HepG2 (cell line): ENCODE data around the gene CFAP54. TPM values are rescaled to one million over a fixed set of nuclear protein-coding genes. Genes with fewer than 3 reads are reported as not detected.

ENCODE experiments used
- ATAC-seq: fragments of 200-7000 bp; cut with Tn5 transposase; 3 replicates; pipeline ENCODE4 v1.9.1; 2020; ENCODE audit warnings: mild to moderate bottlenecking, moderate library complexity
- BruUV-seq: library from RNA; stranded (reverse); fragments of 400-500 nt; replicated peaks from 2 replicates; lab custom pipeline; 2021; lab: Mats Ljungman, UMichigan
- CTCF ChIA-PET: fragments of 300-600 bp; formaldehyde crosslinking; extraction: SDS; loops from one replicate; lab custom pipeline; 2021; ENCODE audit warnings: low total read pairs, inconsistent platforms, low intra/inter-chr PET ratio; lab: Yijun Ruan, JAX
- POLR2A ChIA-PET: fragments of 350-600 bp; sonication (Branson Sonifier 250); formaldehyde crosslinking; loops from one replicate; lab custom pipeline; 2020; ENCODE audit warnings: antibody characterized with exemption, inconsistent platforms; lab: Yijun Ruan, JAX
- DNase-seq: peaks from one replicate; pipeline ENCODE4 v3.0.0-alpha.2; 2015; ENCODE audit warnings: low spot score
- FAIRE-seq: peaks from 3 replicates; lab custom pipeline; 2011; peaks lifted over from hg19 to GRCh38; lab: Jason Lieb, UNC
- H2AFZ ChIP-seq: one replicate; pipeline ENCODE4 v1.6.1; 2011; ENCODE audit warnings: low read length, inconsistent platforms
- H3K27ac ChIP-seq: fragments of 300-600 bp; 3 replicates; pipeline ENCODE4 v1.8.0; 2011; ENCODE audit warnings: mixed run types, mild to moderate bottlenecking, mixed read lengths, low read length, inconsistent platforms; ENCODE audit not compliant: insufficient read depth; ENCODE audit errors: extremely low read length
- H3K27me3 ChIP-seq, 2 experiments: fragments of 200-600 bp in 1 of 2; 2 replicates in 1 of 2; 3 replicates in 1 of 2; pipeline versions ENCODE4 v1.6.0 to v1.8.0; 2011; ENCODE audit warnings: low read length in 2 of 2, mild to moderate bottlenecking in 2 of 2, moderate library complexity in 2 of 2, inconsistent platforms in 1 of 2; ENCODE audit not compliant: insufficient read depth in 2 of 2, control insufficient read depth in 1 of 2
- H3K36me3 ChIP-seq, 2 experiments: fragments of 200-600 bp in 1 of 2; replicated peaks in 1 of 2; 2 replicates in 1 of 2; 3 replicates in 1 of 2; pipeline versions ENCODE4 v1.5.1 to v1.8.0; 2011; ENCODE audit warnings: low read length in 2 of 2, inconsistent platforms in 1 of 2; ENCODE audit not compliant: insufficient read depth in 2 of 2, control insufficient read depth in 1 of 2
- H3K4me1 ChIP-seq: 2 replicates; pipeline ENCODE4 v1.5.1; 2012; ENCODE audit warnings: low read length, inconsistent platforms; ENCODE audit not compliant: insufficient read depth
- H3K4me2 ChIP-seq: 2 replicates; pipeline ENCODE4 v1.6.0; 2011; ENCODE audit warnings: low read depth, low read length, inconsistent platforms
- H3K4me3 ChIP-seq, 3 experiments: fragments of 200-600 bp in 1 of 3; sonication (generic), shearing (Covaris generic) in 1 of 3; replicated peaks in 1 of 3; 2 replicates each; pipeline ENCODE4 v1.5.1; 2011 to 2016; ENCODE audit warnings: low read length in 3 of 3, inconsistent platforms in 2 of 3, low read depth in 2 of 3, mild to moderate bottlenecking in 2 of 3, control low read depth in 1 of 3, mixed read lengths in 1 of 3; ENCODE audit not compliant: insufficient read depth in 1 of 3
- H3K79me2 ChIP-seq: one replicate; pipeline ENCODE4 v1.6.1; 2011; ENCODE audit warnings: low read length, inconsistent platforms; ENCODE audit not compliant: insufficient read depth
- H3K9ac ChIP-seq: 2 replicates; pipeline ENCODE4 v1.6.0; 2011; ENCODE audit warnings: mild to moderate bottlenecking, low read depth, low read length, inconsistent platforms; ENCODE audit not compliant: insufficient read depth
- H3K9me3 ChIP-seq: 2 replicates; pipeline ENCODE4 v1.5.1; 2012; ENCODE audit warnings: mild to moderate bottlenecking, low read length
- H4K20me1 ChIP-seq: 2 replicates; pipeline ENCODE4 v1.6.0; 2011; ENCODE audit warnings: inconsistent platforms, mild to moderate bottlenecking, low read length, moderate library complexity; ENCODE audit not compliant: insufficient read depth
- ATF6 ChIP-seq: sonication (generic); formaldehyde crosslinking; conservative IDR thresholded peaks from 2 replicates; pipeline ENCODE4 v1.4.0; 2020; ENCODE audit warnings: missing genetic modification reagents
- DMAP1 ChIP-seq: IDR thresholded peaks from 2 replicates; pipeline ENCODE4 v1.6.1; 2016
- FOSL1 ChIP-seq: sonication (generic); formaldehyde crosslinking; IDR thresholded peaks from 2 replicates; pipeline ENCODE4 v1.9.0; 2021; ENCODE audit warnings: missing genetic modification reagents, borderline replicate concordance
- HDAC6 ChIP-seq: fragments of 200-600 bp; sonication (generic); IDR thresholded peaks from 2 replicates; pipeline ENCODE4 v1.7.0; 2017; ENCODE audit warnings: mild to moderate bottlenecking, antibody characterized with exemption, low read length, low read depth
- HOXD1 ChIP-seq: sonication (generic); formaldehyde crosslinking; IDR thresholded peaks from 2 replicates; pipeline ENCODE4 v1.5.0; 2020; ENCODE audit warnings: missing genetic modification reagents
- KDM4B ChIP-seq: sonication (generic); formaldehyde crosslinking; IDR thresholded peaks from 2 replicates; pipeline ENCODE4 v1.4.0; 2020; ENCODE audit warnings: missing genetic modification reagents
- NRL ChIP-seq: sonication (generic); formaldehyde crosslinking; IDR thresholded peaks from 2 replicates; pipeline ENCODE4 v1.5.0; 2020; ENCODE audit warnings: missing genetic modification reagents, mild to moderate bottlenecking, moderate library complexity, borderline replicate concordance
- PRMT3 ChIP-seq: sonication (generic); formaldehyde crosslinking; IDR thresholded peaks from 2 replicates; pipeline ENCODE4 v1.8.1; 2022; ENCODE audit warnings: low read depth, mild to moderate bottlenecking, moderate library complexity, missing genetic modification reagents, borderline replicate concordance
- SIN3A ChIP-seq: IDR thresholded peaks from 2 replicates; pipeline ENCODE4 v1.6.1; 2011; ENCODE audit warnings: low read depth, mild to moderate bottlenecking, control low read depth, low read length, borderline replicate concordance
- SMAD9 ChIP-seq: sonication (generic); formaldehyde crosslinking; IDR thresholded peaks from 2 replicates; pipeline ENCODE4 v1.5.1; 2020; ENCODE audit warnings: mild to moderate bottlenecking, missing genetic modification reagents
- SP2 ChIP-seq: sonication (generic); formaldehyde crosslinking; IDR thresholded peaks from 2 replicates; pipeline ENCODE4 v1.5.1; 2020; ENCODE audit warnings: mild to moderate bottlenecking, missing genetic modification reagents
- ZFP36 ChIP-seq: fragments of 150-350 bp; IDR thresholded peaks from 2 replicates; pipeline ENCODE4 v1.6.1; 2018; ENCODE audit warnings: borderline replicate concordance, low read length, low read depth; ENCODE audit not compliant: partially characterized antibody
- ZNF33B ChIP-seq: sonication (generic); formaldehyde crosslinking; IDR thresholded peaks from 2 replicates; pipeline ENCODE4 v1.5.1; 2020; ENCODE audit warnings: mild to moderate bottlenecking, missing genetic modification reagents
- ZSCAN25 ChIP-seq: sonication (generic); formaldehyde crosslinking; IDR thresholded peaks from 2 replicates; pipeline ENCODE4 v1.8.0; 2022; ENCODE audit warnings: mild to moderate bottlenecking, missing genetic modification reagents
- WGBS: methylation state at CpG from one replicate; pipeline ENCODE4 v1.1.6; 2017; ENCODE audit warnings: low lambda C conversion rate; 5-methylcytosine and 5-hydroxymethylcytosine counted together
- in situ Hi-C: cut with HindIII; loops from 2 replicates; pipeline ENCODE4 v1.10.0; 2017; ENCODE audit warnings: low pct_unique_long_range_greater_than_20kb; ENCODE audit not compliant: extremely low pct_ligation_motif_present
- intact Hi-C: fragments of 100-400 bp; cut with micrococcal nuclease; formaldehyde crosslinking; loops from one replicate; pipeline ENCODE4 v1.10.0; 2022; ENCODE audit not compliant: unreplicated experiment
- polyA plus RNA-seq, 8 experiments: library from polyadenylated mRNA; depleted of rRNA in 3 of 8; stranded (reverse) in 7 of 8; unstranded in 1 of 8; fragments of >200 nt; fragmentation: Illumina TruSeq in 4 of 8; extraction: Trizol in 4 of 8; gene quantifications; 2 replicates each; pipeline versions ENCODE4 v1.2.1 to v1.2.3, GENCODE V29; 2011 to 2016; ENCODE audit warnings: low read depth in 4 of 8, missing spikeins in 1 of 8, mixed read lengths in 1 of 8; ENCODE audit not compliant: insufficient read depth in 1 of 8
- total RNA-seq, 5 experiments: library from RNA; depleted of rRNA; stranded (reverse); fragments of >200 nt; fragmentation: Illumina TruSeq; extraction: Trizol; gene quantifications; 2 replicates each; pipeline ENCODE4 v1.2.3, GENCODE V29; 2016; ENCODE audit warnings: low read depth in 1 of 5
- TF ChIP-seq, protein P1 (sequence below): sonication (generic); formaldehyde crosslinking; IDR thresholded peaks from 2 replicates; pipeline ENCODE4 v1.5.1; 2020; ENCODE audit warnings: missing genetic modification reagents, mild to moderate bottlenecking, borderline replicate concordance
- TF ChIP-seq, protein P2 (sequence below): sonication (generic); formaldehyde crosslinking; IDR thresholded peaks from 2 replicates; pipeline ENCODE4 v1.4.0; 2020; ENCODE audit warnings: mild to moderate bottlenecking, missing genetic modification reagents
- TF ChIP-seq, protein P3 (sequence below): sonication (generic); formaldehyde crosslinking; IDR thresholded peaks from 2 replicates; pipeline ENCODE4 v1.8.0; 2022; ENCODE audit warnings: missing genetic modification reagents, low read depth, mild to moderate bottlenecking, borderline replicate concordance

The CFAP54 gene
- total and polyA plus RNA-seq, 2 of the 13 experiments (the other 11 are each of a cell fraction or from before 2014, with no cell fraction given): not detected

- ChIA-PET CTCF (no interaction called here), POLR2A (no interaction called here)
- WGBS: 15% methylated on average over 2 of the region's 2 CpGs
- Histone ChIP-seq H3K4me1 (no peaks in the 10 kb centered on the region), H3K27ac (no peak overlapping the region), H3K4me3 (no peak overlapping the region), H3K79me2 (no peaks in the 10 kb centered on the region), H3K4me2 (no peak overlapping the region), H4K20me1 (no peaks in the 10 kb centered on the region), H3K36me3 (no peaks in the 10 kb centered on the region), H3K9ac (no peak overlapping the region), H3K9me3 (no peaks in the 10 kb centered on the region), H2AFZ (no peak overlapping the region), H3K27me3 (0 out of 5 replicates have a peak, but pooled peaks cover 0 to 5% of the 10 kb centered on the region in 2 experiments)
- intact Hi-C loops: no loop called here
- no TSS peak for BruUV-seq
- ATAC-seq: no peak
- DNase-seq: no peak
- TF ChIP-seq DMAP1 (CRISPR knock-in tag): no peak
- TF ChIP-seq, protein P1, sequence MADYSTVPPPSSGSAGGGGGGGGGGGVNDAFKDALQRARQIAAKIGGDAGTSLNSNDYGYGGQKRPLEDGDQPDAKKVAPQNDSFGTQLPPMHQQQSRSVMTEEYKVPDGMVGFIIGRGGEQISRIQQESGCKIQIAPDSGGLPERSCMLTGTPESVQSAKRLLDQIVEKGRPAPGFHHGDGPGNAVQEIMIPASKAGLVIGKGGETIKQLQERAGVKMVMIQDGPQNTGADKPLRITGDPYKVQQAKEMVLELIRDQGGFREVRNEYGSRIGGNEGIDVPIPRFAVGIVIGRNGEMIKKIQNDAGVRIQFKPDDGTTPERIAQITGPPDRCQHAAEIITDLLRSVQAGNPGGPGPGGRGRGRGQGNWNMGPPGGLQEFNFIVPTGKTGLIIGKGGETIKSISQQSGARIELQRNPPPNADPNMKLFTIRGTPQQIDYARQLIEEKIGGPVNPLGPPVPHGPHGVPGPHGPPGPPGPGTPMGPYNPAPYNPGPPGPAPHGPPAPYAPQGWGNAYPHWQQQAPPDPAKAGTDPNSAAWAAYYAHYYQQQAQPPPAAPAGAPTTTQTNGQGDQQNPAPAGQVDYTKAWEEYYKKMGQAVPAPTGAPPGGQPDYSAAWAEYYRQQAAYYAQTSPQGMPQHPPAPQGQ (CRISPR knock-in tag): no peak
- TF ChIP-seq HDAC6: no peak
- TF ChIP-seq ZNF33B (CRISPR knock-in tag): no peak
- TF ChIP-seq NRL (CRISPR knock-in tag): no peak
- TF ChIP-seq PRMT3 (CRISPR knock-in tag): no peak
- TF ChIP-seq SIN3A: no peak
- TF ChIP-seq, protein P2, sequence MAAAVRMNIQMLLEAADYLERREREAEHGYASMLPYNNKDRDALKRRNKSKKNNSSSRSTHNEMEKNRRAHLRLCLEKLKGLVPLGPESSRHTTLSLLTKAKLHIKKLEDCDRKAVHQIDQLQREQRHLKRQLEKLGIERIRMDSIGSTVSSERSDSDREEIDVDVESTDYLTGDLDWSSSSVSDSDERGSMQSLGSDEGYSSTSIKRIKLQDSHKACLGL (CRISPR knock-in tag): no peak
- no peak for TF ChIP-seq KDM4B (CRISPR knock-in tag)
- TF ChIP-seq ATF6 (CRISPR knock-in tag): no peak
- TF ChIP-seq ZSCAN25 (CRISPR knock-in tag): no peak
- TF ChIP-seq ZFP36: no peak
- no peak for TF ChIP-seq FOSL1 (CRISPR knock-in tag)
- no peak for TF ChIP-seq SP2 (CRISPR knock-in tag)
- TF ChIP-seq SMAD9 (CRISPR knock-in tag): no peak
- no peak for TF ChIP-seq HOXD1 (CRISPR knock-in tag)
- TF ChIP-seq, protein P3, sequence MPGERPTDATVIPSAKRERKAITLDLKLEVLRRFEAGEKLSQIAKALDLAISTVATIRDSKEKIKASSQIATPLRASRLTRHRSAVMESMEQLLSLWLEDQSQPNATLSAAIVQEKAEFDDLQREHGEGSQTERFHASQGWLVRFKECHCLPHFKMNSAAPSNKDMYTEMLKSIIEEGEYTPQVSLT (CRISPR knock-in tag): no peak
- no peak for FAIRE-seq
- in situ Hi-C loops: no loop called here
These were observed 401.0 kb downstream of the CFAP54 start for GRCh38 chr12:96890331-96890730.
